PFSK-1 (cell line): ENCODE measurements around the gene CFAP77.

Experiments
- FOXP2 ChIP-seq: optimal IDR thresholded peaks from 2 replicates; pipeline ENCODE3; 2011; ENCODE audit warnings: borderline replicate concordance, control low read depth, inconsistent platforms; ENCODE audit not compliant: insufficient read depth; ENCODE audit errors: extremely low read length, extremely low read depth
- POLR2AphosphoS5 ChIP-seq: IDR thresholded peaks from 2 replicates; pipeline ENCODE4 v1.6.1; 2012; ENCODE audit warnings: low read depth, mild to moderate bottlenecking, control low read depth, low read length, moderate library complexity
- SIN3A ChIP-seq: IDR thresholded peaks from 2 replicates; pipeline ENCODE4 v1.6.1; 2012; ENCODE audit warnings: mild to moderate bottlenecking, low read length, moderate library complexity, borderline replicate concordance; ENCODE audit not compliant: insufficient read depth
- TAF1 ChIP-seq: IDR thresholded peaks from 2 replicates; pipeline ENCODE4 v1.6.1; 2012; ENCODE audit warnings: low read length, control low read depth, borderline replicate concordance; ENCODE audit not compliant: insufficient read depth
- TF ChIP-seq, protein P1 (sequence below), 2 experiments: IDR thresholded peaks; 2 replicates each; pipeline versions ENCODE4 v1.6.1 to v1.8.0; 2011 to 2012; ENCODE audit warnings: low read depth in 2 of 2, low read length in 2 of 2, control low read depth in 1 of 2, inconsistent platforms in 1 of 2, mild to moderate bottlenecking in 1 of 2, moderate library complexity in 1 of 2; ENCODE audit not compliant: insufficient read depth in 1 of 2

CFAP77 gene

GRCh38 chr9:132412089-132412488 is 2.1 kb downstream of the CFAP77 start:
- TF ChIP-seq SIN3A, result no peak
- no peak for TF ChIP-seq POLR2AphosphoS5
- TF ChIP-seq, protein P1, sequence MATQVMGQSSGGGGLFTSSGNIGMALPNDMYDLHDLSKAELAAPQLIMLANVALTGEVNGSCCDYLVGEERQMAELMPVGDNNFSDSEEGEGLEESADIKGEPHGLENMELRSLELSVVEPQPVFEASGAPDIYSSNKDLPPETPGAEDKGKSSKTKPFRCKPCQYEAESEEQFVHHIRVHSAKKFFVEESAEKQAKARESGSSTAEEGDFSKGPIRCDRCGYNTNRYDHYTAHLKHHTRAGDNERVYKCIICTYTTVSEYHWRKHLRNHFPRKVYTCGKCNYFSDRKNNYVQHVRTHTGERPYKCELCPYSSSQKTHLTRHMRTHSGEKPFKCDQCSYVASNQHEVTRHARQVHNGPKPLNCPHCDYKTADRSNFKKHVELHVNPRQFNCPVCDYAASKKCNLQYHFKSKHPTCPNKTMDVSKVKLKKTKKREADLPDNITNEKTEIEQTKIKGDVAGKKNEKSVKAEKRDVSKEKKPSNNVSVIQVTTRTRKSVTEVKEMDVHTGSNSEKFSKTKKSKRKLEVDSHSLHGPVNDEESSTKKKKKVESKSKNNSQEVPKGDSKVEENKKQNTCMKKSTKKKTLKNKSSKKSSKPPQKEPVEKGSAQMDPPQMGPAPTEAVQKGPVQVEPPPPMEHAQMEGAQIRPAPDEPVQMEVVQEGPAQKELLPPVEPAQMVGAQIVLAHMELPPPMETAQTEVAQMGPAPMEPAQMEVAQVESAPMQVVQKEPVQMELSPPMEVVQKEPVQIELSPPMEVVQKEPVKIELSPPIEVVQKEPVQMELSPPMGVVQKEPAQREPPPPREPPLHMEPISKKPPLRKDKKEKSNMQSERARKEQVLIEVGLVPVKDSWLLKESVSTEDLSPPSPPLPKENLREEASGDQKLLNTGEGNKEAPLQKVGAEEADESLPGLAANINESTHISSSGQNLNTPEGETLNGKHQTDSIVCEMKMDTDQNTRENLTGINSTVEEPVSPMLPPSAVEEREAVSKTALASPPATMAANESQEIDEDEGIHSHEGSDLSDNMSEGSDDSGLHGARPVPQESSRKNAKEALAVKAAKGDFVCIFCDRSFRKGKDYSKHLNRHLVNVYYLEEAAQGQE (IDR thresholded peaks at IDR 0.05; ENCODE audit: insufficient read depth in 1 of 2, low read depth in 2 of 2, low read length in 2 of 2), result no peak
- no peak for TF ChIP-seq TAF1

- TF ChIP-seq, protein P1 (IDR thresholded peaks at IDR 0.05; ENCODE audit: insufficient read depth in 1 of 2, low read depth in 2 of 2, low read length in 2 of 2), result no peak
- TF ChIP-seq POLR2AphosphoS5, result no peak
- no peak for TF ChIP-seq FOXP2
- TF ChIP-seq TAF1, result no peak
- TF ChIP-seq SIN3A, result no peak
Observed at GRCh38 chr9:132413926-132414325, 3.9 kb downstream of the CFAP77 start.

- TF ChIP-seq, protein P1 (IDR thresholded peaks at IDR 0.05; ENCODE audit: insufficient read depth in 1 of 2, low read depth in 2 of 2, low read length in 2 of 2), result no peak
- TF ChIP-seq FOXP2 (no peak), POLR2AphosphoS5 (no peak), TAF1 (no peak), SIN3A (no peak)
Observed at GRCh38 chr9:132414731-132415130, 4.7 kb downstream of the CFAP77 start.

- TF ChIP-seq TAF1 (no peak), SIN3A (no peak), POLR2AphosphoS5 (no peak), FOXP2 (no peak)
- TF ChIP-seq, protein P1 (IDR thresholded peaks at IDR 0.05; ENCODE audit: insufficient read depth in 1 of 2, low read depth in 2 of 2, low read length in 2 of 2), result no peak
Observed at GRCh38 chr9:132415181-132415580, 5.2 kb downstream of the CFAP77 start.

DNA sequence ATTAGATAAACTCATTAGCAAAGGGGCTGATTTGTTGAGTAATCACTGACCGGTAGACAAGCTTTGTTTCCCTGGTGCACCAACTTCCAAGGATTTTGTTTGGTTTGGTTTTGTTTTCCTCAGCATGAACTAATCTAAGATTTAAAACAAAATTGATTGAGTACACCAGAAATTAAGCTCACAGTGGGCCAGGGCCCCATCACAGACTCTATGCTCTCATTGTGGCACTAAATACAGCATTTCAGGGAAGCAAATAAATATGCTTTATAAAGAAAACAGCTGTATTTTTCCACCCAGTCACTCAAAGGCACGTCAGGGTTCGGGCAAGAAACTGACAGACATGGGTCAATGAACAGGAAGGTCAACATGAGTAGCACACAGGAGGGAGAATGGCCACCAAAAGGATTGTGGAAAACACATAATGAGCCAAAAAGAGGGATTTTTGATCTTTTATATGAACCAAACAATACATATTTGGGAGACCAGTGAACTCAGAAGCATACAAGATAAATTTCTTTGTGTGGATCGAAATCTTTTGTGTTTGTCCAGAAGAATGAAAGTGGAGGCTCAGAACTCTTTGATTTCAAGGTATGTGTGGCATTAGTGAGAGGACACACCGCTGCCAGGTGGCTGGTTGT is 8.8 kb downstream of the CFAP77 start:
- TF ChIP-seq, protein P1 (IDR thresholded peaks at IDR 0.05; ENCODE audit: insufficient read depth in 1 of 2, low read depth in 2 of 2, low read length in 2 of 2), result no peak
